NOMO-1 (cell line): ENCODE data around the gene PRDM5.
A peak's percentile ranks its signal among the peaks of the same experiment; 100 is the strongest.

Source experiments
- DNase-seq, 2 experiments: peaks; one replicate each; lab custom pipeline; 2025; ENCODE audit not compliant: unreplicated experiment in 2 of 2; lab: John Stamatoyannopoulos, UW

PRDM5 gene

GRCh38 chr4:120922381-120923206 lies at the start of gene PRDM5:
Gene PRDM5, minus strand, starts transcription at chr4:120922726. Its CDS starts 118 bp downstream, at chr4:120922608.
- DNase-seq = peak; percentile 22 to 57

- DNase-seq = no peak
Observed at GRCh38 chr4:120971884-120972283, 49.4 kb upstream of the PRDM5 start.

- DNase-seq = no peak
Observed at GRCh38 chr4:120965938-120966337, 43.4 kb upstream of the PRDM5 start.

- no peak for DNase-seq
Observed at GRCh38 chr4:120964596-120964995, 42.1 kb upstream of the PRDM5 start.

GRCh38 chr4:120963449-120963848 lies 40.9 kb upstream of the PRDM5 start:
- no peak for DNase-seq

- DNase-seq = no peak
Observed at GRCh38 chr4:120960656-120961267, 38.2 kb upstream of the PRDM5 start.

GRCh38 chr4:120948382-120948781 lies 25.9 kb upstream of the PRDM5 start:
- no peak for DNase-seq

GRCh38 chr4:120942776-120943175 lies 20.2 kb upstream of the PRDM5 start:
- no peak for DNase-seq

- no peak for DNase-seq
Observed at GRCh38 chr4:120940547-120940946, 18.0 kb upstream of the PRDM5 start.

- DNase-seq = no peak
Observed at GRCh38 chr4:120939693-120940092, 17.2 kb upstream of the PRDM5 start.

GRCh38 chr4:120929847-120930246 lies 7.3 kb upstream of the PRDM5 start:
- DNase-seq = no peak

GRCh38 chr4:120927801-120928409 lies 5.4 kb upstream of the PRDM5 start:
- no peak for DNase-seq

GRCh38 chr4:120926358-120927025 lies 4.0 kb upstream of the PRDM5 start:
- no peak for DNase-seq

GRCh38 chr4:120924931-120925330 lies 2.4 kb upstream of the PRDM5 start:
- DNase-seq = no peak

GRCh38 chr4:120923207-120923522 lies 639 bp upstream of the PRDM5 start:
- no peak for DNase-seq

GRCh38 chr4:120921456-120922380 lies 808 bp downstream of the PRDM5 start:
- peak; percentile 9 to 20 for DNase-seq

- DNase-seq = no peak
Observed at GRCh38 chr4:120920666-120921065, 1.9 kb downstream of the PRDM5 start.

- DNase-seq = no peak
Observed at GRCh38 chr4:120919358-120919757, 3.2 kb downstream of the PRDM5 start.

- no peak for DNase-seq
Observed at GRCh38 chr4:120918788-120919187, 3.7 kb downstream of the PRDM5 start.

- DNase-seq = no peak
Observed at GRCh38 chr4:120918092-120918491, 4.4 kb downstream of the PRDM5 start.
